ENCODE measurements around the gene FBXW8. TPM values are rescaled to one million over a fixed set of nuclear protein-coding genes. Genes with fewer than 3 reads are reported as not detected.

Gene FBXW8
- total RNA-seq, 2 donors from 2014 or later, result 12.6 to 25.0 TPM

- H3K27ac ChIP-seq, result no peak overlapping the region
- H3K4me1 ChIP-seq (ENCODE audit: control insufficient read depth in 1 of 2, low read depth in 2 of 2), result no peaks in the 10 kb centered on the region
- no peaks in the 10 kb centered on the region for H3K36me3 ChIP-seq
- no peaks in the 10 kb centered on the region for H3K27me3 ChIP-seq (replicated peaks; ENCODE audit: insufficient read depth)
- TF ChIP-seq CTCF (IDR thresholded peaks at IDR 0.05), result no peak
- DNase-seq (ENCODE audit: low spot score) (no peak), ATAC-seq (ENCODE audit: insufficient number of reproducible peaks, low FRiP score, low read depth) (no peak)
- H3K4me3 ChIP-seq, result no peak overlapping the region
- no peaks in the 10 kb centered on the region for H3K9me3 ChIP-seq
These were observed 6.9 kb upstream of the FBXW8 start for GRCh38 chr12:116903818-116904217.

DNA sequence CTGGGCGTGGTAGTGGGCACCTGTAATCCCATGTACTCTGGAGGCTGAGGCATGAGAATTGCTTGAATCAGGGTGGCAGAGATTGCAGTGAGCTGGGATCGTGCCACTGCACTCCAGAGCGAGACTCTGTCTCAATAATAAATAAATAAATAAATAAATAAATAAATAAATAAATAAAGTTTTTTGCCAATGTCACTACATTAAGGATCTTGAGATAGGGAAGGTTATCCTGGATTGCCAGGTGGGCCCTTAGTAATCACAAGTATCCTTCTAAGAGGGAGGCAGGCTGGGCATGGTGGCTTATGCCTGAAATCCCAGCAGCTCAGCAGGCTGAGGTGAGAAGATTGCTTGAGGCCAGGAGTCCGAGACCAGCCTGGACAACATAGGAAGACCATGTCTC lies 4.5 kb upstream of the FBXW8 start:
- Histone ChIP-seq H3K9me3 (no peaks in the 10 kb centered on the region), H3K36me3 (no peaks in the 10 kb centered on the region), H3K27me3 (replicated peaks; ENCODE audit: insufficient read depth) (no peaks in the 10 kb centered on the region), H3K4me1 (ENCODE audit: control insufficient read depth in 1 of 2, low read depth in 2 of 2) (no peaks in the 10 kb centered on the region), H3K4me3 (no peak overlapping the region), H3K27ac (no peak overlapping the region)
- ATAC-seq (ENCODE audit: insufficient number of reproducible peaks, low FRiP score, low read depth) (no peak), DNase-seq (ENCODE audit: low spot score) (no peak)
- no peak for TF ChIP-seq CTCF (IDR thresholded peaks at IDR 0.05)

- Histone ChIP-seq H3K9me3 (no peaks in the 10 kb centered on the region), H3K4me3 (peak overlapping the region; percentile 87), H3K4me1 (ENCODE audit: control insufficient read depth in 1 of 2, low read depth in 2 of 2) (peaks cover 6 to 9% of the 10 kb centered on the region in 2 donors), H3K27me3 (replicated peaks; ENCODE audit: insufficient read depth) (no peaks in the 10 kb centered on the region), H3K27ac (no peak overlapping the region), H3K36me3 (no peaks in the 10 kb centered on the region)
- TF ChIP-seq CTCF (IDR thresholded peaks at IDR 0.05), result no peak
- DNase-seq (ENCODE audit: low spot score) (no peak), ATAC-seq (ENCODE audit: insufficient number of reproducible peaks, low FRiP score, low read depth) (no peak)
These were observed 488 bp upstream of the FBXW8 start for GRCh38 chr12:116910280-116910644.

- no peak for TF ChIP-seq CTCF (IDR thresholded peaks at IDR 0.05)
- Histone ChIP-seq H3K36me3 (no peaks in the 10 kb centered on the region), H3K4me3 (no peak overlapping the region), H3K27ac (no peak overlapping the region), H3K4me1 (ENCODE audit: control insufficient read depth in 1 of 2, low read depth in 2 of 2) (peaks cover 11 to 22% of the 10 kb centered on the region in 2 donors), H3K9me3 (no peaks in the 10 kb centered on the region), H3K27me3 (replicated peaks; ENCODE audit: insufficient read depth) (no peaks in the 10 kb centered on the region)
- ATAC-seq (ENCODE audit: insufficient number of reproducible peaks, low FRiP score, low read depth) (no peak), DNase-seq (ENCODE audit: low spot score) (no peak)
These were observed 4.6 kb downstream of the FBXW8 start for GRCh38 chr12:116915326-116915725.

- no peak overlapping the region for H3K27ac ChIP-seq
- no peaks in the 10 kb centered on the region for H3K27me3 ChIP-seq (replicated peaks; ENCODE audit: insufficient read depth)
- TF ChIP-seq CTCF (IDR thresholded peaks at IDR 0.05), result no peak
- DNase-seq (ENCODE audit: low spot score), result no peak
- H3K4me1 ChIP-seq (ENCODE audit: control insufficient read depth in 1 of 2, low read depth in 2 of 2), result peaks cover 11 to 30% of the 10 kb centered on the region in 2 donors
- H3K4me3 ChIP-seq, result no peak overlapping the region
- H3K9me3 ChIP-seq, result no peaks in the 10 kb centered on the region
- no peaks in the 10 kb centered on the region for H3K36me3 ChIP-seq
- ATAC-seq (ENCODE audit: insufficient number of reproducible peaks, low FRiP score, low read depth), result no peak
These were observed 5.4 kb downstream of the FBXW8 start for GRCh38 chr12:116916122-116916521.

All from thoracic aorta (tissue), 2 donors.